BJ (cell line): ENCODE data around the gene PKHD1. TPM values are rescaled to one million over a fixed set of nuclear protein-coding genes. Genes with fewer than 3 reads are reported as not detected.
"Not testable (repeated sequence)": the region's sequence is repeated elsewhere in the genome, so short reads cannot be mapped to it uniquely, and the experiment has no call there.

Experiments used
- CTCF ChIA-PET: fragments of 350-600 bp; formaldehyde crosslinking; extraction: SDS; loops from one replicate; lab custom pipeline; 2021; ENCODE audit warnings: antibody characterized with exemption, inconsistent platforms; lab: Yijun Ruan, JAX
- POLR2A ChIA-PET: fragments of 300-600 bp; sonication (Branson Sonifier 250); formaldehyde crosslinking; extraction: SDS; loops from one replicate; lab custom pipeline; 2021; ENCODE audit warnings: antibody characterized with exemption; lab: Charles Lee
- DNase-seq: peaks from one replicate; pipeline ENCODE4 v3.0.0-alpha.2; 2011; ENCODE audit warnings: low read depth
- H3K27me3 ChIP-seq: 2 replicates; pipeline ENCODE4 v1.6.0; 2011; ENCODE audit warnings: low read length; ENCODE audit not compliant: control insufficient read depth, insufficient read depth
- H3K36me3 ChIP-seq: 2 replicates; pipeline ENCODE4 v1.5.1; 2011; ENCODE audit warnings: low read length; ENCODE audit not compliant: control insufficient read depth, insufficient read depth
- H3K4me3 ChIP-seq: 2 replicates; pipeline ENCODE4 v1.5.1; 2011; ENCODE audit warnings: low read depth, mild to moderate bottlenecking, control low read depth, low read length
- polyA plus RNA-seq: library from polyadenylated mRNA; depleted of rRNA; stranded (reverse); fragments of >200 nt; gene quantifications from 2 replicates; pipeline ENCODE4 v1.2.3, GENCODE V29; 2011
- TF ChIP-seq, protein P1 (sequence below): IDR thresholded peaks from 2 replicates; pipeline ENCODE4 v1.5.1; 2011; ENCODE audit warnings: low read depth, mild to moderate bottlenecking, control low read depth, inconsistent platforms, low read length, moderate library complexity; ENCODE audit not compliant: insufficient read depth

PKHD1 gene
- polyA plus RNA-seq, 1 experiment = not detected

DNA sequence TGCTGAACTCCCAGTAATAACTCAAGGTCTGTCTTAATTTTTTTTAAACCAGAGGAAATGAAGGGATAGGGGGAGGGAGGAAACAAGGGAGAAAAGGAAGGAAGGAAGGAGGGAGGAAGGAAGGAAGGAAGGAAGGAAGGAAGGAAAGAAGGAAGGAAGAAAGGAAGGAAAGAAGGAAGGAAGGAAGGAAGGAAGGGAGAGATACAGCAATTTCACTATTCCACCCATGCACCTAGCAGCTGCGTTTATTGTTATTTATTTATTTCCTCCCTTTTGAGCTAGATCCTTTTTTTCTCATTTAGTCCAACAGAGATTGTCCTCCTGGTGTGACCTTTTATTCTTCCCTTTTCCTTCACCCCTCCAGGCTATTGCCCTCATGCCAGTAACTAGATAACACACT is 97.6 kb downstream of the PKHD1 start:
- ChIA-PET POLR2A (no interaction called here), CTCF (no interaction called here)
- Histone ChIP-seq H3K36me3 (no peaks in the 10 kb centered on the region), H3K4me3 (no peak overlapping the region), H3K27me3 (no peaks in the 10 kb centered on the region)
- TF ChIP-seq, protein P1, sequence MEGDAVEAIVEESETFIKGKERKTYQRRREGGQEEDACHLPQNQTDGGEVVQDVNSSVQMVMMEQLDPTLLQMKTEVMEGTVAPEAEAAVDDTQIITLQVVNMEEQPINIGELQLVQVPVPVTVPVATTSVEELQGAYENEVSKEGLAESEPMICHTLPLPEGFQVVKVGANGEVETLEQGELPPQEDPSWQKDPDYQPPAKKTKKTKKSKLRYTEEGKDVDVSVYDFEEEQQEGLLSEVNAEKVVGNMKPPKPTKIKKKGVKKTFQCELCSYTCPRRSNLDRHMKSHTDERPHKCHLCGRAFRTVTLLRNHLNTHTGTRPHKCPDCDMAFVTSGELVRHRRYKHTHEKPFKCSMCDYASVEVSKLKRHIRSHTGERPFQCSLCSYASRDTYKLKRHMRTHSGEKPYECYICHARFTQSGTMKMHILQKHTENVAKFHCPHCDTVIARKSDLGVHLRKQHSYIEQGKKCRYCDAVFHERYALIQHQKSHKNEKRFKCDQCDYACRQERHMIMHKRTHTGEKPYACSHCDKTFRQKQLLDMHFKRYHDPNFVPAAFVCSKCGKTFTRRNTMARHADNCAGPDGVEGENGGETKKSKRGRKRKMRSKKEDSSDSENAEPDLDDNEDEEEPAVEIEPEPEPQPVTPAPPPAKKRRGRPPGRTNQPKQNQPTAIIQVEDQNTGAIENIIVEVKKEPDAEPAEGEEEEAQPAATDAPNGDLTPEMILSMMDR = no peak
- DNase-seq = no peak

- CTCF ChIA-PET = no interaction called here
- POLR2A ChIA-PET = no interaction called here
- Histone ChIP-seq H3K36me3 (no peaks in the 10 kb centered on the region), H3K4me3 (no peak overlapping the region), H3K27me3 (no peaks in the 10 kb centered on the region)
- DNase-seq = no peak
- TF ChIP-seq, protein P1 = no peak
Measured at GRCh38 chr6:51986864-51987263, 100.5 kb downstream of the PKHD1 start.

GRCh38 chr6:51983564-51983963 is 103.8 kb downstream of the PKHD1 start:
- ChIA-PET POLR2A (no interaction called here), CTCF (no interaction called here)
- TF ChIP-seq, protein P1 = no peak
- no peaks in the 10 kb centered on the region for H3K27me3 ChIP-seq
- DNase-seq = no peak
- no peak overlapping the region for H3K4me3 ChIP-seq
- H3K36me3 ChIP-seq = no peaks in the 10 kb centered on the region

- POLR2A ChIA-PET, CTCF ChIA-PET: not testable (repeated sequence)
Measured at GRCh38 chr6:51982695-51983094, 104.7 kb downstream of the PKHD1 start.

GRCh38 chr6:51976374-51976773 is 111.0 kb downstream of the PKHD1 start:
- POLR2A ChIA-PET = no interaction called here
- CTCF ChIA-PET = interaction anchor here (0.7 to 1.3 kb wide), 2 partner anchors 10 to 123 kb away, joined by 3 read pairs; no protein-coding TSS in a partner anchor
- no peak for DNase-seq
- H3K4me3 ChIP-seq = no peak overlapping the region
- no peaks in the 10 kb centered on the region for H3K27me3 ChIP-seq
- H3K36me3 ChIP-seq = no peaks in the 10 kb centered on the region
- TF ChIP-seq, protein P1 = no peak

More at GRCh38 chr6:51982695-51983094, 104.7 kb downstream of the PKHD1 start:
- DNase-seq, H3K27me3 ChIP-seq, H3K36me3 ChIP-seq, H3K4me3 ChIP-seq: not testable (repeated sequence)

DNA sequence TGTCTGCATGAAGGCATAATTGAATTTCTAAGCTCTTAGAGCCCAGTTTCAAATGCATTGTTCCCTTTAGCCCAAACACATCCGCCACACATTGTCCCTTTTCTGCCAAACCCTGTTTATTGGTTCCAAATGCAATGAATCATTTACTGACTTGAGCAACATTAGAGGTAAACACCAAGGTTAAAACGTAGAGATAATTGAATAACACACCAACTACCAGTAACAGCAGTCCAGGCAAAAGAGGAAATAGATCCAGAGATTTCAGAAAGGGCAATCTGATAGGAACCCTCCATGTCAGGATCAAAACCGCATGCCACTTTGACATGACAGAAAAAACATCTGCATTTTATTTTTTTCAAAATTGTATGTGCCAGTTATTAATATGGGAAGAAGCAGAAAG is 114.8 kb downstream of the PKHD1 start:
- H3K4me3 ChIP-seq = no peak overlapping the region
- CTCF ChIA-PET = no interaction called here
- TF ChIP-seq, protein P1 = no peak
- H3K27me3 ChIP-seq = no peaks in the 10 kb centered on the region
- POLR2A ChIA-PET = no interaction called here
- DNase-seq = no peak
- H3K36me3 ChIP-seq = no peaks in the 10 kb centered on the region
